GM10248 (cell line): ENCODE data around the gene IQCH.
"Not testable (repeated sequence)": the region's sequence is repeated elsewhere in the genome, so short reads cannot be mapped to it uniquely, and the experiment has no call there.

ENCODE experiments used
- CTCF ChIA-PET: fragments of 300-600 bp; sonication (Branson Sonifier 250); formaldehyde crosslinking; extraction: SDS; loops from one replicate; lab custom pipeline; 2021; ENCODE audit warnings: antibody characterized with exemption; lab: Yijun Ruan, JAX
- POLR2A ChIA-PET: fragments of 350-650 bp; sonication (Branson Sonifier 250); formaldehyde crosslinking; extraction: SDS; loops from one replicate; lab custom pipeline; 2020; ENCODE audit warnings: antibody characterized with exemption; lab: Yijun Ruan, JAX
- DNase-seq: peaks from one replicate; pipeline ENCODE4 v3.0.0; 2012; ENCODE audit errors: extremely low spot score
- TF ChIP-seq, protein P1 (sequence below): IDR thresholded peaks from 2 replicates; pipeline ENCODE4 v1.5.1; 2012; ENCODE audit warnings: mild to moderate bottlenecking, low read depth; ENCODE audit errors: extremely low read depth, missing control alignments, control extremely low read depth

IQCH gene

DNA sequence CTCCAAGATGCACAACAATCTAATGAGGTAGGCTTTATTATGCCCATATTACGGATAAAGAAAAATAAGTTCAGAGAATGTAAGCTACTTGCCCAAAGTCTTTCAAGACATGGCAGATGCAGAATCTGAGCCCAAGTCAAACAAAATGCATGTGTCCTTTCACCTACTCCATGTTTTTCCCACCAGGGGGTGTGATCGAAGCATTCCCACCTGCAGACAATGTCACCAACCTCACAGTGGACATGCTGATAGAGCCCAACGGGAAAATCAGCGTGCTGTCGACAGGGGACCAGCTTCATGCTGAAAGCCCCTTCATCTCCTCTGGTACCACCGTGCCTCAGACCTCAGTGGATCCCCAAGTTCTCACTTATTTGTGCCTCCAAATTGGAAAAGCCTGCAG is 166.5 kb downstream of the IQCH start:
- TF ChIP-seq, protein P1, sequence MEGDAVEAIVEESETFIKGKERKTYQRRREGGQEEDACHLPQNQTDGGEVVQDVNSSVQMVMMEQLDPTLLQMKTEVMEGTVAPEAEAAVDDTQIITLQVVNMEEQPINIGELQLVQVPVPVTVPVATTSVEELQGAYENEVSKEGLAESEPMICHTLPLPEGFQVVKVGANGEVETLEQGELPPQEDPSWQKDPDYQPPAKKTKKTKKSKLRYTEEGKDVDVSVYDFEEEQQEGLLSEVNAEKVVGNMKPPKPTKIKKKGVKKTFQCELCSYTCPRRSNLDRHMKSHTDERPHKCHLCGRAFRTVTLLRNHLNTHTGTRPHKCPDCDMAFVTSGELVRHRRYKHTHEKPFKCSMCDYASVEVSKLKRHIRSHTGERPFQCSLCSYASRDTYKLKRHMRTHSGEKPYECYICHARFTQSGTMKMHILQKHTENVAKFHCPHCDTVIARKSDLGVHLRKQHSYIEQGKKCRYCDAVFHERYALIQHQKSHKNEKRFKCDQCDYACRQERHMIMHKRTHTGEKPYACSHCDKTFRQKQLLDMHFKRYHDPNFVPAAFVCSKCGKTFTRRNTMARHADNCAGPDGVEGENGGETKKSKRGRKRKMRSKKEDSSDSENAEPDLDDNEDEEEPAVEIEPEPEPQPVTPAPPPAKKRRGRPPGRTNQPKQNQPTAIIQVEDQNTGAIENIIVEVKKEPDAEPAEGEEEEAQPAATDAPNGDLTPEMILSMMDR, result no peak
- no peak for DNase-seq
- CTCF ChIA-PET, result no interaction called here
- POLR2A ChIA-PET, result no interaction called here

DNA sequence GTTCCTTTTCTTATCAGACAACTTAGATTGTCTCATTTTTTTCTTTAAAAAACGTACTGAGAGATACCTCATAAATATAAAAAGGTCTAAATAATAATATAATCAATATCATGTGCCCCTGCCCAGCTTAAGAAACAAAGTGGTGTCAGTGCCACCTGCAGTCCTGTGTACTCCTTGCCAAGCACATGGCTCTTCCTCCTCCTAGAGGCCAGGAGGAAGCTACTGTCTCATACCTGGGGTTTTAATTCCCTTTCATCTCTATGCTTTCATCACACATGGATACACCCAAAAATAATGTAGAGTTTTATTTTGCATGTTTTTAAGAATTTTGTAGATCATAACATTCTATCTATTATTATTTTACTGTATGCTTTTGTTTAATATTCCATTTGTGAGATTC is 167.7 kb downstream of the IQCH start:
- ChIA-PET POLR2A (no interaction called here), CTCF (interaction anchor here (1.2 to 2.0 kb wide), 3 partner anchors 11 to 476 kb away, joined by 3 to 6 read pairs (median 6); no protein-coding TSS in a partner anchor)
- DNase-seq, result no peak
- TF ChIP-seq, protein P1, result no peak

DNA sequence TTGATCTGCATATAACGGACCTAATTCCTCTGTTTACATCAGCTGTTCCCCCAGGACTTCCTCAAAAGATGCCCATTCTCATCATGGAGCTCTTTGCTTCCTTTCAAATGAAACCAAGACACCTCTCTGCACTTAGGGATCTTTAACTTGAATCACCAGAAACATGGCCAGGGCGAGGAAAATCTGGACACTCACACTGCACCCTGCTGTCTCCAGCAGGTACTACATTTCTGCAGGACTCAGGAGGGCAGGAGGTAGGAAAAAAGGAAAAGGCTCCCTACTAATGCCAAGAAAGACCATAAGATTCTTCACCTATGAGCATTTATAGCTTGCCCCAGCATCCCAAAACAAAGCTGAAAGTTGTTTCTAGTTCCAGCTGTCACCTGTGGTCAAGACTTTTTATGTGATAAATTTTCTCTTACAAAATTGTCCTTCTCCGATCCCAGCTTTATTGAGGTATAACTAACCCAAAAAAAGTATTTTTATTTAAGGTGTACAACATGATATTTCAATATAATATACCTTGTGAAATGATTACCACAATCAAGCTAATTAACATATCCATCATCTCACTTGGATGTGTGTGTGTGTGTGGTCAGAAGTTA is 179.0 kb downstream of the IQCH start:
- TF ChIP-seq, protein P1, result peak; percentile 71
- peak; percentile 52 for DNase-seq
- POLR2A ChIA-PET, result no interaction called here
- CTCF ChIA-PET, result interaction anchor here (0.8 to 3.9 kb wide), 19 partner anchors 9 to 486 kb away, joined by 3 to 32 read pairs (median 3); no protein-coding TSS in a partner anchor

DNA sequence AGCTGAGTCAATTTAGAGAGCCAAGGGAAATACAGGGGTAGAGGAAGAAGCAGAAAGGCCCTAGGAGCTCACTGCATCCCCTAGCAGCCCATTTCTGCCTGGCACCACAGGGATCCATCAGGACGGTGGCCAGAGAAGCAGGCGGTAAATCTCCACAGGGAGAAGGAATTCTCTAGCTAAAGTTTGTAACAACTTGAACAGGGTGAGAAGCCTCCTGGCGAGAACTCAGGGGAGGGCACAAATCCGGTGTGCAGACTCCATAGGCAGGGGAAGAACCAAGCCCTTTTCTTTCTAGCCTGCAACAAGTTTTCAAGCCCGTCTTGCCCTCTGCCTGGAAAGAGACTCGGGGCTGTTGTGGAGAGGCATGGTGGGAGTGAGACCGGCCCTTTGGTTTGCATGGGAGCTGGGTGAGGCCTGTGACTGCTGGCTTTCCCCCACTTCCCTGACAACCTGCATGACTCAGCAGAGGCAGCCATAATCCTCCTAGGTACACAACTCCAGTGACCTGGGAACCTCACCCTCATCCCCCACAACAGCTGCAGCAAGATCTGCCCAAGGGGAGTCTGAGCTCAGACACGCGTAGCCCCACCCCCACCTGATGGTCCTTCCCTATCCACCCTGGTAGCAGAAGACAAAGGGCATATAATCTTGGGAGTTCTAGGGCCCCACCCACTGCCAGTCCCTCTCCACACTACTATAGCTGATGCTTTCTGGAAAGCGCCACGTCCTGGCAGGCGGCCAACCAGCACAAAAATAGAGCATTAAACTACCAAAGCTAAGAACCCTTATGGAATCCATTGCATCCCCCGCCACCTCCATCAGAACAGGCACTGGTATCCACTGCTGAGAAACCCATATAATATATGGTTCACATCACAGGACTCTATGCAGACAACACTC is 182.0 kb downstream of the IQCH start:
- POLR2A ChIA-PET, DNase-seq: not testable (repeated sequence)
- CTCF ChIA-PET, result interaction anchor here (2.2 to 2.9 kb wide), 2 partner anchors 13 to 21 kb away, joined by 6 to 10 read pairs; no protein-coding TSS in a partner anchor

DNA sequence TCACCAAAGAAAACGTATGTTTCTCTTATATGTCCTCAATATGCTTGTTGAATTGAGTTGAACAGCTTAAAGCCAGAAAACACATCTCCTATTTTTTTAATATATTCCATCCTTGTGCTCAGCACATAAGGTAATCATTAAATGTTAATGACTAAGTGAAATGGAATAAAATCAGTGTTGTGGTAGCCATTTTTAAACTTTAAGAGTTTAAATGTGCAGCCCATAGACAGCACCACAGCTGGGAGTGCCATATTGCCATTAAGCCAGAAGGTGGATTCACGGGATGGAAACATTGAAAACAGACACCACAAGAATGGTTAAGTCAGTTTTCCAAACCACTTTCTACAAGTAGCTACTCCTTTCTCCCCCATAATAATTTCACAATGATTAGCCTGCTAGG is 189.5 kb downstream of the IQCH start:
- no peak for DNase-seq
- CTCF ChIA-PET, result interaction anchor here (5.6 to 5.9 kb wide), 2 partner anchors 11 to 14 kb away, joined by 32 to 44 read pairs; no protein-coding TSS in a partner anchor
- POLR2A ChIA-PET, result no interaction called here
- TF ChIP-seq, protein P1, result no peak

DNA sequence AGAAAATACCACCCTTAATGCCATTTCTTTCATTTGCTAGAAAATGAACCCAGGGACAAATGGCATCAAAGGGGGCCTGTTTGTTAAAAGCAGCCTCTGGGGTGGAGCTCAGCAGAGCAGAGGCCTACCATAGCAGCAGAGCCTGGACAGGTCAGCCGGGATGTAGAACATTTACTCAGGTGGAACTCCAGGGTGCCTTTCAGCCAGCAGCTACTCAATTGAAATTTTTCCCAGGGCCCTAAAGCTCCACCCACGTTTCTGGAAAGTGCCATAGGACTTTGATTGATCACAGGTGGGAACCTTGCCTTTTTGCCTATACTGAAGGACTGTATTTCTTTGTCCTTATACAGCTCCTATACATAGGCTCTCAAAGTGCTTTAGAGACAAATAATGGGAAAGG is 191.9 kb downstream of the IQCH start:
- ChIA-PET CTCF (interaction anchor here (1.0 to 5.9 kb wide), 3 partner anchors 11 to 24 kb away, joined by 3 to 44 read pairs (median 32); no protein-coding TSS in a partner anchor), POLR2A (no interaction called here)
- TF ChIP-seq, protein P1, result no peak
- no peak for DNase-seq

DNA sequence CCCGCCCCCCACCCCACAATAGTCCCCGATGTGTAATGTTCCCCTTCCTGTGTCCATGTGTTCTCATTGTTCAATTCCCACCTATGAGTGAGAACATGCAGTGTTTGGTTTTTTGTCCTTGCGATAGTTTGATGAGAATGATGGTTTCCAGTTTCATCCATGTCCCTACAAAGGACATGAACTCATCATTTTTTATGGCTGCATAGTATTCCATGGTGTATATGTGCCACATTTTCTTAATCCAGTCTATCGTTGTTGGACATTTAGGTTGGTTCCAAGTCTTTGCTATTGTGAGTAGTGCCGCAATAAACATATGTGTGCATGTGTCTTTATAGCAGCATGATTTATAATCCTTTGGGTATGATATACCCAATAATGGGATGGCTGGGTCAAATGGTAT is 193.8 kb downstream of the IQCH start:
- DNase-seq, POLR2A ChIA-PET: not testable (repeated sequence)
- CTCF ChIA-PET, result interaction anchor here (5.6 to 5.9 kb wide), 2 partner anchors 9 to 15 kb away, joined by 32 to 44 read pairs; no protein-coding TSS in a partner anchor

DNA sequence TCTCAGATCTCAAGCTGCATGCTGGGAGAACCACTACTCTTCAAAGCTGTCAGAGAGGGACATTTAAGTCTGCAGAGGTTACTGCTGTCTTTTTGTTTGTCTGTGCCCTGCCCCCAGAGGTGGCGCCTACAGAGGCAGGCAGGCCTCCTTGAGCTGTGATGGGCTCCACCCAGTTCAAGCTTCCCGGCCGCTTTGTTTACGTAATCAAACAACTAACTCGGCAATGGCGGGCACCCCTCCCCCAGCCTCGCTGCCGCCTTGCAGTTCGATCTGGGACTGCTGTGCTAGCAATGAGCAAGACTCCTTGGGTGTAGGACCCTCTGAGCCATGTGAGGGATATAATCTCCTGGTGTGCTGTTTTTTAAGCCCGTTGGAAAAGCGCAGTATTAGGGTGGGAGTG is 199.1 kb downstream of the IQCH start:
- CTCF ChIA-PET, POLR2A ChIA-PET, DNase-seq: not testable (repeated sequence)
